GM12865 (cell line): ENCODE measurements around the gene SURF4.
"Not testable (repeated sequence)": the region's sequence is repeated elsewhere in the genome, so short reads cannot be mapped to it uniquely, and the experiment has no call there.

Source experiments
- DNase-seq: peaks from one replicate; pipeline ENCODE4 v3.0.0; 2010; ENCODE audit warnings: low read depth
- H3K4me3 ChIP-seq: 2 replicates; pipeline ENCODE4 v1.5.1; 2011; ENCODE audit warnings: mild to moderate bottlenecking, low read depth, low read length, control low read depth
- CTCF ChIP-seq: IDR thresholded peaks from 2 replicates; pipeline ENCODE4 v1.5.1; 2011; ENCODE audit warnings: low read length, control low read depth, low read depth, inconsistent platforms; ENCODE audit not compliant: insufficient read depth; ENCODE audit errors: missing control alignments

SURF4 gene

GRCh38 chr9:133332381-133332730 is 43.5 kb downstream of the SURF4 start:
- DNase-seq, result no peak
- TF ChIP-seq CTCF, result no peak
- no peak overlapping the region for H3K4me3 ChIP-seq

GRCh38 chr9:133331641-133332380 is 44.0 kb downstream of the SURF4 start:
- no peak overlapping the region for H3K4me3 ChIP-seq
- no peak for DNase-seq
- TF ChIP-seq CTCF, result no peak

GRCh38 chr9:133331221-133331620 is 44.6 kb downstream of the SURF4 start:
- no peak for DNase-seq
- no peak overlapping the region for H3K4me3 ChIP-seq
- no peak for TF ChIP-seq CTCF

- not testable (repeated sequence) for DNase-seq
Observed at GRCh38 chr9:133329306-133330156, 46.3 kb downstream of the SURF4 start.

GRCh38 chr9:133327834-133328484 is 47.9 kb downstream of the SURF4 start:
- H3K4me3 ChIP-seq, result no peak overlapping the region
- no peak for TF ChIP-seq CTCF
- DNase-seq, result no peak

More at GRCh38 chr9:133329306-133330156, 46.3 kb downstream of the SURF4 start:
- TF ChIP-seq CTCF, result peak; percentile 46
- H3K4me3 ChIP-seq, result not testable (repeated sequence)

GRCh38 chr9:133327021-133327420 is 48.8 kb downstream of the SURF4 start:
- DNase-seq, H3K4me3 ChIP-seq: not testable (repeated sequence)
